Natural killer cell (primary cell): ENCODE measurements around the gene FAM193A. TPM values are rescaled to one million over a fixed set of nuclear protein-coding genes. Genes with fewer than 3 reads are reported as not detected.
"Not testable (repeated sequence)": the region's sequence is repeated elsewhere in the genome, so short reads cannot be mapped to it uniquely, and the experiment has no call there.

Source experiments
- ATAC-seq, 3 donors: fragments of 150-1000 bp in 2 of 3; fragments of 200-7000 bp in 1 of 3; cut with Tn5 transposase; 1 replicate in 1 of 3; 2 replicates in 2 of 3; pipeline ENCODE4 v1.10.0; 2021; ENCODE audit warnings: mild to moderate bottlenecking in 2 of 3, moderate library complexity in 2 of 3
- DNase-seq, 2 donors: peaks; one replicate each; pipeline versions ENCODE4 v3.0.0 to v3.0.0-alpha.2; 2013 to 2021; ENCODE audit warnings: mixed read lengths in 1 of 2
- H3K27ac ChIP-seq: one replicate; pipeline ENCODE4 v1.5.1; 2013; ENCODE audit warnings: mild to moderate bottlenecking, low read length
- H3K27me3 ChIP-seq: one replicate; pipeline ENCODE4 v1.6.1; 2013; ENCODE audit warnings: low read length; ENCODE audit not compliant: control insufficient read depth, insufficient read depth
- H3K36me3 ChIP-seq: one replicate; pipeline ENCODE4 v1.6.1; 2013; ENCODE audit warnings: low read length; ENCODE audit not compliant: control insufficient read depth, insufficient read depth
- H3K4me1 ChIP-seq: one replicate; pipeline ENCODE4 v1.6.1; 2013; ENCODE audit warnings: low read length; ENCODE audit not compliant: control insufficient read depth, insufficient read depth
- H3K4me3 ChIP-seq: one replicate; pipeline ENCODE4 v1.5.1; 2013; ENCODE audit warnings: low read length
- H3K9me3 ChIP-seq: one replicate; pipeline ENCODE4 v1.6.1; 2013; ENCODE audit warnings: low read length; ENCODE audit not compliant: control insufficient read depth, insufficient read depth
- H3K27ac Mint-ChIP-seq, 2 donors: one replicate each; pipeline ENCODE4 v1.8.0; 2022; ENCODE audit warnings: mild to moderate bottlenecking in 2 of 2, mixed read lengths in 2 of 2, moderate library complexity in 1 of 2
- H3K27me3 Mint-ChIP-seq, 2 donors: one replicate each; pipeline ENCODE4 v1.8.0; 2022; ENCODE audit warnings: low read depth in 2 of 2, mixed read lengths in 2 of 2
- H3K36me3 Mint-ChIP-seq: one replicate; pipeline ENCODE4 v1.8.0; 2022; ENCODE audit warnings: mixed read lengths
- H3K4me1 Mint-ChIP-seq, 2 donors: one replicate each; pipeline ENCODE4 v1.8.0; 2022; ENCODE audit warnings: mixed read lengths in 2 of 2
- H3K4me3 Mint-ChIP-seq: one replicate; pipeline ENCODE4 v1.8.0; 2022; ENCODE audit warnings: mild to moderate bottlenecking, moderate library complexity, mixed read lengths
- H3K9me3 Mint-ChIP-seq, 2 donors: one replicate each; pipeline ENCODE4 v1.8.0; 2022; ENCODE audit warnings: mixed read lengths in 2 of 2
- CTCF ChIP-seq: fragments of 200-600 bp; IDR thresholded peaks from one replicate; pipeline ENCODE4 v1.8.0; 2022; ENCODE audit warnings: antibody characterized with exemption
- WGBS: methylation state at CpG from one replicate; pipeline ENCODE4 v1.1.7; 2013; ENCODE audit warnings: missing lambda C conversion rate; ENCODE audit not compliant: insufficient coverage; 5-methylcytosine and 5-hydroxymethylcytosine counted together
- intact Hi-C: fragments of 100-400 bp; cut with micrococcal nuclease; formaldehyde crosslinking; loops from one replicate; pipeline ENCODE4 v1.14.2; 2022
- total RNA-seq, 4 donors: library from RNA; stranded (reverse); fragments of 120-200 nt in 1 of 4; gene quantifications; one replicate each; pipeline versions ENCODE4 v1.2.3 to v1.2.4, GENCODE V29; 2013 to 2022

The FAM193A gene
- total RNA-seq, 3 donors from 2014 or later (not counting 1 experiment from before 2014, with no cell fraction given): 39.4 to 49.3 (median 48.1) TPM

GRCh38 chr4:2734612-2735011, 198.2 kb downstream of the FAM193A start:
- ATAC-seq: no peak
- Mint-ChIP-seq H3K36me3 (peaks cover 7% of the 10 kb centered on the region), H3K27me3 (no peaks in the 10 kb centered on the region), H3K9me3 (peaks cover 0 to 7% of the 10 kb centered on the region in 2 donors), H3K4me3 (no peak overlapping the region), H3K27ac (peak overlapping the region; percentile 1 to 5), H3K4me1 (peaks cover 0 to 10% of the 10 kb centered on the region in 2 donors)
- Histone ChIP-seq H3K9me3 (no peaks in the 10 kb centered on the region), H3K27me3 (no peaks in the 10 kb centered on the region), H3K4me3 (no peak overlapping the region), H3K27ac (no peak overlapping the region), H3K36me3 (peaks cover 22% of the 10 kb centered on the region), H3K4me1 (no peaks in the 10 kb centered on the region)
- intact Hi-C loops: no loop called here
- DNase-seq: no peak
- no peak for TF ChIP-seq CTCF
- WGBS: 75% methylated on average over 1 of the region's 1 CpG

GRCh38 chr4:2735869-2736268, 199.4 kb downstream of the FAM193A start:
- Histone ChIP-seq H3K27me3 (no peaks in the 10 kb centered on the region), H3K27ac (no peak overlapping the region), H3K9me3 (no peaks in the 10 kb centered on the region), H3K4me3 (no peak overlapping the region), H3K4me1 (no peaks in the 10 kb centered on the region), H3K36me3 (peaks cover 19% of the 10 kb centered on the region)
- Mint-ChIP-seq H3K27ac (peak overlapping the region in 1 of 2 donors; percentile 41), H3K4me3 (no peak overlapping the region), H3K36me3 (peaks cover 7% of the 10 kb centered on the region), H3K4me1 (peaks cover 0 to 10% of the 10 kb centered on the region in 2 donors), H3K9me3 (peaks cover 0 to 7% of the 10 kb centered on the region in 2 donors), H3K27me3 (no peaks in the 10 kb centered on the region)
- DNase-seq (no peak), ATAC-seq (no peak)
- no peak for TF ChIP-seq CTCF
- intact Hi-C loops: no loop called here

- DNase-seq, H3K27ac Mint-ChIP-seq: not testable (repeated sequence)
Measured at GRCh38 chr4:2738296-2738695, 201.8 kb downstream of the FAM193A start.

GRCh38 chr4:2741626-2742025, 205.2 kb downstream of the FAM193A start:
- peaks cover 0 to 9% of the 10 kb centered on the region in 2 donors for H3K4me1 Mint-ChIP-seq
- no peak overlapping the region for H3K4me3 Mint-ChIP-seq
- Histone ChIP-seq H3K27ac (no peak overlapping the region), H3K36me3 (peaks cover 38% of the 10 kb centered on the region), H3K9me3 (no peaks in the 10 kb centered on the region), H3K4me1 (peaks cover 13% of the 10 kb centered on the region), H3K4me3 (no peak overlapping the region), H3K27me3 (no peaks in the 10 kb centered on the region)
- intact Hi-C loops: no loop called here
- H3K36me3 Mint-ChIP-seq: no peaks in the 10 kb centered on the region
- no peaks in the 10 kb centered on the region for H3K27me3 Mint-ChIP-seq
- H3K27ac Mint-ChIP-seq: peak overlapping the region; percentile 22 to 64
- ATAC-seq (no peak), DNase-seq (no peak)
- peaks cover 0 to 2% of the 10 kb centered on the region in 2 donors for H3K9me3 Mint-ChIP-seq
- 95% methylated on average over 9 of the region's 9 CpGs for WGBS
- no peak for TF ChIP-seq CTCF

More at GRCh38 chr4:2738296-2738695, 201.8 kb downstream of the FAM193A start:
- intact Hi-C loops, H3K27me3 Mint-ChIP-seq, H3K36me3 Mint-ChIP-seq, H3K27ac ChIP-seq, H3K4me1 ChIP-seq, H3K4me3 ChIP-seq, H3K4me1 Mint-ChIP-seq, H3K4me3 Mint-ChIP-seq, H3K9me3 Mint-ChIP-seq, H3K27me3 ChIP-seq, ATAC-seq, H3K9me3 ChIP-seq: not testable (repeated sequence)
- 95% methylated on average over 2 of the region's 2 CpGs for WGBS
- peaks cover 11% of the 10 kb centered on the region for H3K36me3 ChIP-seq
